OCI-LY3 (cell line): ENCODE data around the gene ZNF576.
"Not testable (repeated sequence)": the region's sequence is repeated elsewhere in the genome, so short reads cannot be mapped to it uniquely, and the experiment has no call there.

Experiments
- H2AFZ ChIP-seq: fragments of 200-600, 300-600 bp; shearing (Covaris generic); 2 replicates; pipeline ENCODE4 v1.6.0; 2014; ENCODE audit warnings: antibody characterized with exemption, low read depth, low read length
- H3K27ac ChIP-seq: fragments of 200-600, 300-600 bp; sonication (generic); 2 replicates; pipeline ENCODE4 v1.5.1; 2014; ENCODE audit warnings: mild to moderate bottlenecking, low read length, moderate library complexity, mixed read lengths
- H3K27me3 ChIP-seq: fragments of 200-600, 300-600 bp; sonication (generic); 2 replicates; pipeline ENCODE4 v1.6.1; 2014; ENCODE audit warnings: low read depth, low read length, mixed read lengths
- H3K36me3 ChIP-seq: fragments of 200-600, 300-600 bp; sonication (generic); replicated peaks from 2 replicates; pipeline ENCODE3; 2014; ENCODE audit warnings: low read depth, low read length, mixed read lengths
- H3K4me1 ChIP-seq: fragments of 300-600, 200-600 bp; sonication (generic); 2 replicates; pipeline ENCODE4 v1.6.1; 2014; ENCODE audit warnings: low read length, mixed read lengths
- H3K4me2 ChIP-seq: fragments of 200-600, 300-600 bp; sonication (generic); 2 replicates; pipeline ENCODE4 v1.6.1; 2014; ENCODE audit warnings: low read length, mixed read lengths
- H3K4me3 ChIP-seq: fragments of 300-600, 200-600 bp; sonication (generic); 2 replicates; pipeline ENCODE4 v1.5.1; 2014; ENCODE audit warnings: antibody characterized with exemption, mild to moderate bottlenecking, low read length, moderate library complexity
- H3K79me2 ChIP-seq: fragments of 300-600, 200-600 bp; shearing (Covaris generic); 2 replicates; pipeline ENCODE4 v1.6.1; 2014; ENCODE audit warnings: mild to moderate bottlenecking, low read length, mixed read lengths
- H3K9ac ChIP-seq: fragments of 300-600, 200-600 bp; shearing (Covaris generic); 2 replicates; pipeline ENCODE4 v1.6.0; 2014; ENCODE audit warnings: mild to moderate bottlenecking, low read length, moderate library complexity
- H3K9me3 ChIP-seq: fragments of 200-600, 300-600 bp; shearing (Covaris generic); 2 replicates; pipeline ENCODE4 v1.6.1; 2014; ENCODE audit warnings: low read length, mixed read lengths; ENCODE audit not compliant: insufficient read depth
- H4K20me1 ChIP-seq: fragments of 200-600, 300-600 bp; sonication (generic); 2 replicates; pipeline ENCODE4 v1.6.1; 2016; ENCODE audit warnings: low read length, mixed read lengths; ENCODE audit not compliant: insufficient read depth
- CTCF ChIP-seq: fragments of 200-600, 300-600 bp; sonication (generic); IDR thresholded peaks from 2 replicates; pipeline ENCODE4 v1.5.1; 2014; ENCODE audit warnings: antibody characterized with exemption, low read length, low read depth
- EZH2phosphoT487 ChIP-seq: fragments of 200-600 bp; shearing (Covaris generic); IDR thresholded peaks from 2 replicates; pipeline ENCODE4 v1.6.1; 2018; ENCODE audit warnings: antibody characterized with exemption, mixed run types, low read depth

The ZNF576 gene

GRCh38 chr19:43584484-43584883 lies 11.9 kb upstream of the ZNF576 start:
- Histone ChIP-seq H3K79me2 (no peaks in the 10 kb centered on the region), H3K4me3 (no peak overlapping the region), H3K4me1 (no peaks in the 10 kb centered on the region), H3K9ac (no peak overlapping the region), H4K20me1 (no peaks in the 10 kb centered on the region), H3K27me3 (no peaks in the 10 kb centered on the region), H3K9me3 (no peaks in the 10 kb centered on the region), H3K27ac (no peak overlapping the region), H2AFZ (no peak overlapping the region), H3K4me2 (no peak overlapping the region), H3K36me3 (peaks cover 18% of the 10 kb centered on the region)
- TF ChIP-seq EZH2phosphoT487 = no peak
- TF ChIP-seq CTCF = no peak

GRCh38 chr19:43586346-43586745 lies 10.0 kb upstream of the ZNF576 start:
- Histone ChIP-seq H3K36me3 (peaks cover 24% of the 10 kb centered on the region), H3K9me3 (no peaks in the 10 kb centered on the region), H3K79me2 (no peaks in the 10 kb centered on the region), H3K4me2 (no peak overlapping the region), H2AFZ (no peak overlapping the region), H3K9ac (no peak overlapping the region), H3K27me3 (no peaks in the 10 kb centered on the region), H4K20me1 (no peaks in the 10 kb centered on the region), H3K4me3 (no peak overlapping the region), H3K4me1 (no peaks in the 10 kb centered on the region), H3K27ac (no peak overlapping the region)
- no peak for TF ChIP-seq EZH2phosphoT487
- no peak for TF ChIP-seq CTCF

- not testable (repeated sequence) for H3K27me3 ChIP-seq, H3K4me3 ChIP-seq, H3K9ac ChIP-seq, H3K27ac ChIP-seq, H3K9me3 ChIP-seq, H3K79me2 ChIP-seq, H3K4me2 ChIP-seq, H2AFZ ChIP-seq, H4K20me1 ChIP-seq, H3K4me1 ChIP-seq
- H3K36me3 ChIP-seq = peaks cover 24% of the 10 kb centered on the region
These were observed 9.4 kb upstream of the ZNF576 start for GRCh38 chr19:43587029-43587428.

GRCh38 chr19:43589277-43589676 lies 7.1 kb upstream of the ZNF576 start:
- TF ChIP-seq CTCF = no peak
- TF ChIP-seq EZH2phosphoT487 = no peak
- Histone ChIP-seq H3K36me3 (peaks cover 39% of the 10 kb centered on the region), H2AFZ (no peak overlapping the region), H3K4me1 (peaks cover 4% of the 10 kb centered on the region; the same call in 1 of the 2 replicates), H3K9ac (no peak overlapping the region), H3K4me3 (no peak overlapping the region), H3K4me2 (no peak overlapping the region), H3K79me2 (peaks cover 8% of the 10 kb centered on the region), H3K27ac (no peak overlapping the region), H3K9me3 (no peaks in the 10 kb centered on the region), H4K20me1 (no peaks in the 10 kb centered on the region), H3K27me3 (no peaks in the 10 kb centered on the region)

GRCh38 chr19:43589678-43590077 lies 6.7 kb upstream of the ZNF576 start:
- Histone ChIP-seq H3K9ac (no peak overlapping the region), H3K4me2 (no peak overlapping the region), H2AFZ (no peak overlapping the region), H3K27me3 (no peaks in the 10 kb centered on the region), H3K36me3 (peaks cover 39% of the 10 kb centered on the region), H3K4me3 (no peak overlapping the region), H3K27ac (no peak overlapping the region), H3K9me3 (no peaks in the 10 kb centered on the region), H3K4me1 (peaks cover 8% of the 10 kb centered on the region; the same call in 1 of the 2 replicates), H4K20me1 (no peaks in the 10 kb centered on the region), H3K79me2 (peaks cover 12% of the 10 kb centered on the region)
- no peak for TF ChIP-seq EZH2phosphoT487
- no peak for TF ChIP-seq CTCF
